ENCODE data around the gene ZNF225.

GRCh38 chr19:44156475-44156874, 43.3 kb downstream of the ZNF225 start:
- no peak for TF ChIP-seq GATA2 (IDR thresholded peaks at IDR 0.05; ENCODE audit: low read depth, low read length)
- no peak for TF ChIP-seq GATA3 (IDR thresholded peaks at IDR 0.05; ENCODE audit: low read depth, low read length)
